ENCODE measurements around the gene LRP1-AS. TPM values are rescaled to one million over a fixed set of nuclear protein-coding genes. Genes with fewer than 3 reads are reported as not detected.
A peak's percentile ranks its signal among the peaks of the same experiment; 100 is the strongest.

The LRP1-AS gene
- total RNA-seq, 1 donor from 2014 or later = not detected

- Histone ChIP-seq H3K4me3 (no peak overlapping the region), H3K9me3 (no peaks in the 10 kb centered on the region), H3K27me3 (no peaks in the 10 kb centered on the region), H3K27ac (peak overlapping the region; percentile 69), H3K36me3 (peaks cover 0 to 70% of the 10 kb centered on the region in 2 donors), H3K4me1 (peaks cover 69% of the 10 kb centered on the region)
- intact Hi-C loops (cut with DNase I) = no loop called here
- DNase-seq (ENCODE audit: extremely low spot score in 2 of 2) = no peak
- TF ChIP-seq POLR2A (IDR thresholded peaks at IDR 0.05) (no peak), CTCF (IDR thresholded peaks at IDR 0.05) (no peak), POLR2AphosphoS5 (IDR thresholded peaks at IDR 0.05; ENCODE audit: insufficient read depth in 1 of 2, low read depth in 1 of 2) (no peak)
These were observed 21.8 kb upstream of the LRP1-AS start for GRCh38 chr12:57169046-57169795.

GRCh38 chr12:57168058-57168457, 20.6 kb upstream of the LRP1-AS start:
- DNase-seq (ENCODE audit: extremely low spot score in 2 of 2) = no peak
- intact Hi-C loops (cut with DNase I) = no loop called here
- H3K9me3 ChIP-seq = no peaks in the 10 kb centered on the region
- H3K27me3 ChIP-seq = no peaks in the 10 kb centered on the region
- no peak for TF ChIP-seq POLR2AphosphoS5 (IDR thresholded peaks at IDR 0.05; ENCODE audit: insufficient read depth in 1 of 2, low read depth in 1 of 2)
- no peak for TF ChIP-seq CTCF (IDR thresholded peaks at IDR 0.05)
- no peak for TF ChIP-seq POLR2A (IDR thresholded peaks at IDR 0.05)
- H3K27ac ChIP-seq = peak overlapping the region; percentile 18
- H3K4me3 ChIP-seq = no peak overlapping the region
- peaks cover 67% of the 10 kb centered on the region for H3K4me1 ChIP-seq
- H3K36me3 ChIP-seq = peaks cover 0 to 68% of the 10 kb centered on the region in 2 donors

GRCh38 chr12:57166971-57167371, 19.6 kb upstream of the LRP1-AS start:
- Histone ChIP-seq H3K27ac (peak overlapping the region; percentile 18), H3K27me3 (no peaks in the 10 kb centered on the region), H3K4me3 (no peak overlapping the region), H3K36me3 (peaks cover 0 to 78% of the 10 kb centered on the region in 2 donors), H3K4me1 (peaks cover 56% of the 10 kb centered on the region), H3K9me3 (no peaks in the 10 kb centered on the region)
- intact Hi-C loops (cut with DNase I) = no loop called here
- DNase-seq (ENCODE audit: extremely low spot score in 2 of 2) = no peak
- TF ChIP-seq CTCF (IDR thresholded peaks at IDR 0.05) (no peak), POLR2AphosphoS5 (IDR thresholded peaks at IDR 0.05; ENCODE audit: insufficient read depth in 1 of 2, low read depth in 1 of 2) (peak; percentile 35 to 44), POLR2A (IDR thresholded peaks at IDR 0.05) (no peak)

- TF ChIP-seq CTCF (IDR thresholded peaks at IDR 0.05) (no peak), POLR2A (IDR thresholded peaks at IDR 0.05) (no peak), POLR2AphosphoS5 (IDR thresholded peaks at IDR 0.05; ENCODE audit: insufficient read depth in 1 of 2, low read depth in 1 of 2) (peak in 1 of 2 donors; percentile 29)
- H3K4me3 ChIP-seq = no peak overlapping the region
- intact Hi-C loops (cut with DNase I) = no loop called here
- DNase-seq (ENCODE audit: extremely low spot score in 2 of 2) = no peak
- H3K27me3 ChIP-seq = no peaks in the 10 kb centered on the region
- peaks cover 43% of the 10 kb centered on the region for H3K4me1 ChIP-seq
- peaks cover 5 to 90% of the 10 kb centered on the region in 2 donors for H3K36me3 ChIP-seq
- no peak overlapping the region for H3K27ac ChIP-seq
- no peaks in the 10 kb centered on the region for H3K9me3 ChIP-seq
These were observed 18.3 kb upstream of the LRP1-AS start for GRCh38 chr12:57165741-57166140.

- DNase-seq (ENCODE audit: extremely low spot score in 2 of 2) = no peak
- Histone ChIP-seq H3K4me1 (peaks cover 37% of the 10 kb centered on the region), H3K27ac (peak overlapping the region; percentile 26), H3K27me3 (no peaks in the 10 kb centered on the region), H3K9me3 (no peaks in the 10 kb centered on the region), H3K36me3 (peaks cover 5 to 91% of the 10 kb centered on the region in 2 donors), H3K4me3 (no peak overlapping the region)
- TF ChIP-seq POLR2A (IDR thresholded peaks at IDR 0.05) = no peak
- TF ChIP-seq POLR2AphosphoS5 (IDR thresholded peaks at IDR 0.05; ENCODE audit: insufficient read depth in 1 of 2, low read depth in 1 of 2) = no peak
- no peak for TF ChIP-seq CTCF (IDR thresholded peaks at IDR 0.05)
- intact Hi-C loops (cut with DNase I) = no loop called here
These were observed 17.7 kb upstream of the LRP1-AS start for GRCh38 chr12:57164966-57165625.

All from vagina (tissue), 2 donors.